Islet of Langerhans (tissue), 1 donor: ENCODE measurements around the gene NT5C1B.

Experiments
- FAIRE-seq: peaks from one replicate; lab custom pipeline; 2011; peaks lifted over from hg19 to GRCh38; lab: Jason Lieb, UNC

NT5C1B gene

GRCh38 chr2:18514526-18515461, 74.6 kb downstream of the NT5C1B start:
- no peak for FAIRE-seq
